WTC11 (cell line): ENCODE measurements around the gene HINT2.

ENCODE experiments used
- CTCF ChIP-seq: fragments of 200-600 bp; IDR thresholded peaks from 2 replicates; pipeline ENCODE4 v1.8.0; 2022; ENCODE audit warnings: antibody characterized with exemption
- ELF4 ChIP-seq: sonication (generic); formaldehyde crosslinking; IDR thresholded peaks from 2 replicates; pipeline ENCODE4 v1.8.1; 2022; ENCODE audit warnings: low read depth, mild to moderate bottlenecking, moderate library complexity, missing genetic modification reagents
- FOXJ3 ChIP-seq: sonication (generic); formaldehyde crosslinking; IDR thresholded peaks from 2 replicates; pipeline ENCODE4 v1.9.0; 2021; ENCODE audit warnings: missing genetic modification reagents, mild to moderate bottlenecking, borderline replicate concordance
- FOXP4 ChIP-seq: sonication (generic); formaldehyde crosslinking; IDR thresholded peaks from 2 replicates; pipeline ENCODE4 v1.8.0; 2022; ENCODE audit warnings: mild to moderate bottlenecking, missing genetic modification reagents
- IRF1 ChIP-seq: sonication (generic); formaldehyde crosslinking; IDR thresholded peaks from 2 replicates; pipeline ENCODE4 v1.8.0; 2023; ENCODE audit warnings: missing genetic modification reagents
- MAX ChIP-seq: sonication (generic); formaldehyde crosslinking; IDR thresholded peaks from 2 replicates; pipeline ENCODE4 v1.8.0; 2022; ENCODE audit warnings: mild to moderate bottlenecking, missing genetic modification reagents
- NFYB ChIP-seq: sonication (generic); formaldehyde crosslinking; conservative IDR thresholded peaks from 2 replicates; pipeline ENCODE4 v1.8.0; 2022; ENCODE audit warnings: low read depth, missing genetic modification reagents
- PREB ChIP-seq: sonication (generic); formaldehyde crosslinking; IDR thresholded peaks from 2 replicates; pipeline ENCODE4 v1.8.1; 2022; ENCODE audit warnings: mild to moderate bottlenecking, missing genetic modification reagents, moderate library complexity, borderline replicate concordance
- TEAD1 ChIP-seq: sonication (generic); formaldehyde crosslinking; IDR thresholded peaks from 2 replicates; pipeline ENCODE4 v1.8.0; 2022; ENCODE audit warnings: mild to moderate bottlenecking, missing genetic modification reagents
- TEAD4 ChIP-seq: sonication (generic); formaldehyde crosslinking; IDR thresholded peaks from 2 replicates; pipeline ENCODE4 v1.8.0; 2022; ENCODE audit warnings: mild to moderate bottlenecking, missing genetic modification reagents
- USF2 ChIP-seq: sonication (generic); formaldehyde crosslinking; IDR thresholded peaks from 2 replicates; pipeline ENCODE4 v1.8.1; 2023; ENCODE audit warnings: mild to moderate bottlenecking, missing genetic modification reagents, moderate library complexity
- ZNF317 ChIP-seq: sonication (generic); formaldehyde crosslinking; IDR thresholded peaks from 2 replicates; pipeline ENCODE4 v1.8.1; 2023; ENCODE audit warnings: low read depth, mild to moderate bottlenecking, moderate library complexity, missing genetic modification reagents, borderline replicate concordance
- ZNF423 ChIP-seq: fragments of 250-450 bp; sonication (Bioruptor Pico); IDR thresholded peaks from 2 replicates; pipeline ENCODE4 v2.1.2; 2022; ENCODE audit warnings: mild to moderate bottlenecking, moderate library complexity

- TF ChIP-seq ZNF423 (CRISPR knock-in tag) = no peak
- no peak for TF ChIP-seq PREB
- no peak for TF ChIP-seq ZNF317 (CRISPR knock-in tag)
- no peak for TF ChIP-seq MAX (CRISPR knock-in tag)
- TF ChIP-seq NFYB (CRISPR knock-in tag) = no peak
- no peak for TF ChIP-seq CTCF
- no peak for TF ChIP-seq FOXJ3 (CRISPR knock-in tag)
- no peak for TF ChIP-seq IRF1 (CRISPR knock-in tag)
- no peak for TF ChIP-seq FOXP4 (CRISPR knock-in tag)
- TF ChIP-seq ELF4 (CRISPR knock-in tag) = no peak
- TF ChIP-seq USF2 (CRISPR knock-in tag) = no peak
- no peak for TF ChIP-seq TEAD4
- no peak for TF ChIP-seq TEAD1 (CRISPR knock-in tag)
Observed at GRCh38 chr9:35774907-35775635, 39.8 kb downstream of the HINT2 start.
